ENCODE measurements around the gene TANGO2.

Gene TANGO2

DNA sequence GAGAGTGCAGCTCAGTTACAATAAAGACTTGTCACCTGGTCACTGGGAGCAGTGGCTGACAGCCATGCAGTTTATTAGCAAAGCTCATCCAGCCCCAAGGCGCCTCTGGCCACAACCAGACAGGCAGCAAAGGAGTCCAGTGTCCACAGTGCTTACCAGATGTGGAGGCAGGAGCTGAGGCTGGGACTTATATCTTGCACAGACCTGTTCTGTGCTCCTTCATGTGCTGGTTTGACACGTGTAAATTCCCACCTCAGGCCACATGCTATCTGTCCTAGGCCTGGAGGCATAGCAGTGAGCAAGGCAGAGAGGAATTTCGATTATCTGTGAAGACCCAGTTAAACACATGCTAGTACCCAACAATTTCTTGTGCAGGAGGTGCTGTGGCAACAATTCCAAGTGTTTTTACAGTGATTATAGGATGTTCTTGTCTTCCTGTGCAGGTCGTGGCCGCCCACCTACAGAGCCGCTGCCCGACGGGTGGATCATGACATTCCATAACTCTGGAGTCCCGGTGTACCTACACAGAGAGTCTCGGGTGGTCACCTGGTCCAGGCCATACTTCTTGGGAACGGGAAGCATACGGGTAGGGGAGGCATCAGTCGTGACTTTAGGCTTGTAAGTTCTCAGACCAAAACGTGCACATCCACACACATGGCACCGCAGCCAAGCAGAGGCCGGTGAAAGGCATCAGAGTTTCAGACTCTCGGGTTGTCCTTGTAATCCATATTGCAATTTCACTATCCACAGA lies 68.5 kb downstream of the TANGO2 start:
- no peaks in the 10 kb centered on the region for H3K27me3 ChIP-seq (ENCODE audit: insufficient read depth, low read length)
- H3K36me3 ChIP-seq (ENCODE audit: insufficient read depth, low read length) = peaks cover 91% of the 10 kb centered on the region
- no peak overlapping the region for H3K9ac ChIP-seq (ENCODE audit: low read depth, low read length)
- H3K27ac ChIP-seq (ENCODE audit: low read depth, low read length) = no peak overlapping the region
- H3K4me3 ChIP-seq (ENCODE audit: low read length) = no peak overlapping the region
- peaks cover 4% of the 10 kb centered on the region for H3K4me1 ChIP-seq (ENCODE audit: insufficient read depth, low read length)
- 95% methylated on average over 17 of the region's 17 CpGs for WGBS
- H3K9me3 ChIP-seq (ENCODE audit: insufficient read depth, low read depth, low read length) = no peaks in the 10 kb centered on the region

DNA sequence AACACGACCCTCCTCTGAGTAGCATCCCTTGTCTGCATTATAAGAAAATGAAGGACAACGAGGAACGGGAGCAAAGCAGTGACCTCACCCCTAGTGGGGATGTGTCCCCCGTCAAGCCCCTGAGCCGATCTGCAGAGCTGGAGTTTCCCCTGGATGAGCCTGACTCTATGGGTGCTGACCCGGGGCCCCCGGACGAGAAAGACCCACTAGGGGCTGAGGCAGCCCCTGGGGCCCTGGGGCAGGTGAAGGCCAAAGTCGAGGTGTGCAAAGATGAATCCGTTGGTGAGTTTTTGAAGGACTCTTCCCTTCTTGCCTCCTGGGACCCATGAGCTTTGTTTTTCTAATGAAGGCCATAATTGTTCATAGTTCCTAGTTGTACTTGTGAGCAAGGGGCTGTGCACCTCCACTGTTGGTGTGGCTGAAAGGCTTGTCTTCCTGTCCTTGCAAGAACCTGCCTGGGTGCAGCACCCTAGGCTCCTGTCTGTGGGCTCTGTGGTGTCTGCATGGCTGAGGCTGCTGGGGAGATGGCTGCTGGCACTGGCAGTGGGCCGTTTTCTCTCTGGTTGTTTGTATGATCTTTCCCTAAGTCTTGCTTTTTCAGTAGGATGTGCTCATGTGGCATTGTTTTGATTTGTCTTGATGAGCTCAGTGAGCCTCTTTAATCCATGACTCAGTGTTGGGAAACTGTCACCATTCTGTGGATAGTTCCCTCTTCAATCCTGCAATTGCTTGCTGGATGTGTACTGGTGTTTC lies 69.2 kb downstream of the TANGO2 start:
- WGBS = 94% methylated on average over 11 of the region's 11 CpGs
- Histone ChIP-seq H3K4me3 (ENCODE audit: low read length) (no peak overlapping the region), H3K9ac (ENCODE audit: low read depth, low read length) (no peak overlapping the region), H3K36me3 (ENCODE audit: insufficient read depth, low read length) (peaks cover 99% of the 10 kb centered on the region), H3K27me3 (ENCODE audit: insufficient read depth, low read length) (no peaks in the 10 kb centered on the region), H3K9me3 (ENCODE audit: insufficient read depth, low read depth, low read length) (no peaks in the 10 kb centered on the region), H3K27ac (ENCODE audit: low read depth, low read length) (no peak overlapping the region), H3K4me1 (ENCODE audit: insufficient read depth, low read length) (peaks cover 2% of the 10 kb centered on the region)

DNA sequence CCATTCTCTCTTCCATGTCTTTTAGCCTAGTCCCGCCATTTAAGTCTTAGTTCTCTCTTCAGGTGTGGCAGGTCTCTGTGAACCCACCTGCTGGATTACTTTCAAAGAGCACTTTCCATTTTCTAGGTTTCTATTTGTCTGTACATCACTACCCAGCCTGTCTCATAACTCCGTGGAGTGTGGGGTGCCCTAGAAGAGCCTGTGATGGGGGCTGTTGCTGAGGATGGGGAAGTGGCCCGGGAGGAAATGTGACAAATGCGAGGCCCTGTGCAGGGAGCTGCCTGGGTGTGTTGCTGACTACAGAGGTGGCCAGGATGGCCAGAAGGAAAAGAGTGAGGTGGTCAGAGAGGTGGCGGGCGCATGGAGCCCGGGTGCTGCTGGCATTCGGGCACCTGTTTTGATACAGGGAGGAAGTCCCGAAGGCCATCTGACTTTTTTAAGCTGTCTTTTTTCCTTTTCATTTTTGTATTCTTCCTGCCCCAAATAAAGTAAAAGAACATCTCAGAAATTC lies 69.9 kb downstream of the TANGO2 start:
- peaks cover 100% of the 10 kb centered on the region for H3K36me3 ChIP-seq (ENCODE audit: insufficient read depth, low read length)
- no peak overlapping the region for H3K27ac ChIP-seq (ENCODE audit: low read depth, low read length)
- no peak overlapping the region for H3K9ac ChIP-seq (ENCODE audit: low read depth, low read length)
- H3K4me3 ChIP-seq (ENCODE audit: low read length) = no peak overlapping the region
- no peaks in the 10 kb centered on the region for H3K4me1 ChIP-seq (ENCODE audit: insufficient read depth, low read length)
- no peaks in the 10 kb centered on the region for H3K27me3 ChIP-seq (ENCODE audit: insufficient read depth, low read length)
- 97% methylated on average over 9 of the region's 9 CpGs for whole genome bisulfite sequencing
- no peaks in the 10 kb centered on the region for H3K9me3 ChIP-seq (ENCODE audit: insufficient read depth, low read depth, low read length)

DNA sequence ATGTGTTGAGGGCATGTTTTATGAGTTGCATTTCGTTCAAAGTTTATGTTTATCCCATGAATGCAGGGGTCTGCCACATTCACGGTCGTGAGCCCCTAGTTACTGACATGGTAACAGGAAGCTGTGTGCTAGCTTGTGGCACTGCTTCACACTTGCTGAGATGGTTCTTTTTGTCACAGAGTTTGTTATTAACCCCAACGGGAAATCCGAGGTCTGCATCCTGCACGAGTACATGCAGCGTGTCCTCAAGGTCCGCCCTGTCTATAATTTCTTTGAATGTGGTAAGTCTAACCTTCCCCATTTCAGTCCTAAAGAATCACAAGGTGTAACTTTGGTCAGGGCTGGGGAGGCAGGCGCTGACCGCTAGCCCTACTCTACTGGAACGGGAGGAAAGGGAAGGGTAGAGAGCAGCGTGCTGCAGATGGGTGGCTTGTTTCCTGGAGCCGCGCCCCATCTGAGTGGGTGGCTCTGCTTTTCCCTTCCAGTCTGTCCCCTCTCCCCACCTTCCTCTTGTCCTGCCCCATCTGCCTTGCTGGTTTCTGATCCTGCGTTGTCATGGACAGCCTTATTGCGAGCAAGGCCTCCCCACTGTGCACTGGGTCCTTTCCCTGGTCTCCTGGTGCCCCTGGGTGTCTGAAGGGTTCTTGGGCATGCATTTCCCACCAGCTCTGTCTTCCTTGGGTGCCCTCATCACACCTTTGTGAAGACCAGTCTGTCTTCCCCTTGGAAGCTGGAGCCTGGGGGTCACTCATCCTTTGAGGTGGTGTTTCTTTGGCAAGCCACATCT lies 71.0 kb downstream of the TANGO2 start:
- 94% methylated on average over 16 of the region's 16 CpGs for WGBS
- H3K4me1 ChIP-seq (ENCODE audit: insufficient read depth, low read length) = no peaks in the 10 kb centered on the region
- no peak overlapping the region for H3K4me3 ChIP-seq (ENCODE audit: low read length)
- peaks cover 100% of the 10 kb centered on the region for H3K36me3 ChIP-seq (ENCODE audit: insufficient read depth, low read length)
- H3K9me3 ChIP-seq (ENCODE audit: insufficient read depth, low read depth, low read length) = no peaks in the 10 kb centered on the region
- H3K27me3 ChIP-seq (ENCODE audit: insufficient read depth, low read length) = no peaks in the 10 kb centered on the region
- no peak overlapping the region for H3K9ac ChIP-seq (ENCODE audit: low read depth, low read length)
- H3K27ac ChIP-seq (ENCODE audit: low read depth, low read length) = no peak overlapping the region

DNA sequence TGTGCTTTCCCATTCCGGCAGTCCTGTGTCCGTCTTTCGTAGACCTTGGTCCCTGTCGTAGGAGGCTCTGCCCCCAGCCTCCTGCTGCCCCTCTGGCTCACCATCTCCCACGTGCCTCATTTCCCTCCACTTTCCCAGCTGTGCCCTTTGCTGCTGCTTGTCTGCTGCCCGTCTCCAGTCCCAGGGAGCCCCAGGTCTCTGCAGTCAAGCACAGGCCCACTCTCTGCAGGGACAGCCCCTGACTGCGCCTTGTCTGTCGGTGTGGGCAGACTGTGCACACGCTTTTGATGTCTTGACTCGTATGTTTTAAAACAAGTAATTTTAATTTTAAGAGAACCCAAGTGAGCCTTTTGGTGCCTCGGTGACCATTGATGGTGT lies 71.6 kb downstream of the TANGO2 start:
- Histone ChIP-seq H3K27ac (ENCODE audit: low read depth, low read length) (no peak overlapping the region), H3K9me3 (ENCODE audit: insufficient read depth, low read depth, low read length) (no peaks in the 10 kb centered on the region), H3K36me3 (ENCODE audit: insufficient read depth, low read length) (peaks cover 100% of the 10 kb centered on the region), H3K27me3 (ENCODE audit: insufficient read depth, low read length) (no peaks in the 10 kb centered on the region), H3K9ac (ENCODE audit: low read depth, low read length) (no peak overlapping the region), H3K4me1 (ENCODE audit: insufficient read depth, low read length) (no peaks in the 10 kb centered on the region), H3K4me3 (ENCODE audit: low read length) (no peak overlapping the region)
- WGBS = 96% methylated on average over 11 of the region's 11 CpGs

DNA sequence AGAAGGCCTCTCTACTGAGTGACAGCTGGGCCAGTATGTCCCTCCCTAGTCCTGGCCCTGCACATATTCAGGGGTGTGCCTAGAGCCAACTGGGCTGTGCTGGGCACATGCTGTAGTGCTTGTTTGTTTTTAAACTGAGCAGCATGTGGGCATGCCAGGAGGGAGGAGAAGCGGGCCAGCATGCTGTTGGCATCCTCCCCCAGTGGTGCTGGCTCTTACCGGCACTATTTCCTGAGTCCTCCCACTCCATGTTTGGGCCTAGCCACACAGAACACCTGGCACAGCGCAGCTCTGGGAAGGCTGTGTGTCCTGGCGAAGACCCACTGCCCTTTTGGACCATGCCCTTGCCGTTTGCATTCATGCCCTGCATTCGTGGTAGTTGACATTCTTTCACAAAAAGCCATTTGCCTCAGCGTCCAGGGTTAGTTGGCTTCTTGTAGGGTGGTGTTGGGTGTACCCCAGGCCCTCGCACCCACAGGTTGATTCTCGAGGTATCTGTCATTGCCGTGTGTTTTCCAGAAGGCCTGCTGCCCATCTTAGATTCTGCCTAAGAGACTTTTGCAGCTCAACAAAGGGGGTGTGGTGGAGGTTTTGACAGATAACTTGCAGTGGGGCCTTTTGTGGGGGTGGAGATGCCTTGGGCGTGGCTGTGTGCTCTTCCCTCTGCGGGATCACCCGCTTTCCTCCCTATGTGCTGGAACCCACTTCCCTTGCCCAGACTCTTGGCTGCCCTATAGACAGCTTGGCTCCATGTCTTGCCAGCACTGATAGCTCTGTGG lies 72.7 kb downstream of the TANGO2 start:
- H3K27me3 ChIP-seq (ENCODE audit: insufficient read depth, low read length) = no peaks in the 10 kb centered on the region
- H3K27ac ChIP-seq (ENCODE audit: low read depth, low read length) = no peak overlapping the region
- no peak overlapping the region for H3K4me3 ChIP-seq (ENCODE audit: low read length)
- no peak overlapping the region for H3K9ac ChIP-seq (ENCODE audit: low read depth, low read length)
- H3K36me3 ChIP-seq (ENCODE audit: insufficient read depth, low read length) = peaks cover 98% of the 10 kb centered on the region
- no peaks in the 10 kb centered on the region for H3K4me1 ChIP-seq (ENCODE audit: insufficient read depth, low read length)
- no peaks in the 10 kb centered on the region for H3K9me3 ChIP-seq (ENCODE audit: insufficient read depth, low read depth, low read length)
- 96% methylated on average over 13 of the region's 13 CpGs for WGBS

DNA sequence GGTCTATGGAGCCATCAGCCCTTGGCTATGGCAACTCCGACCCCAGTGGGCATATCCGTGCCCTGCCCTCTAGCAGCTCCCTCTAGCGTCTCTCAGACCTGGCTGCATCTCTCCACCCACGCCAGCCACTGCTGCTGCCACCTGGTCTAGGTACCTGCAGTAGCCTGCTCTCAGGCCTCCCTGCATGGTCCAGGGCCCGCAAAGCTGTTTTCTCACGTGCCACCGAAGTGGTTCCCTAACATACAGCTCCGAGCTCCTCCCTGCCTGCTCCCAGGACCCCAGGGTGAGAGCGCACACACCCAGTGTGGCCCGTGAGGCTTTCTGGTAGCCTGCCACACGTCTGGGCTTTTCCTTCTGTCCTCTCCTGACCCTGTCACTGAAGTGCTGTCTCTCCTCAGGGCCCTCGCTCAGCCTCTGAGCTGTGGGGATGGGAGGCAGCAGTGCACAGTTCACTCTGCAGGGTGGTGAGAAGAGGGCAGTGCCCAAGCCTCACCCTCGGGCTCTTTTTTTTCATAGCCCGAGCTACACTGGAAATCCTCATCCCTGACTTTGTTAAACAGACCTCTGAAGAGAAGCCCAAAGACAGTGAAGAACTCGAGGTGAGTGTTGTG lies 73.4 kb downstream of the TANGO2 start:
- no peak overlapping the region for H3K9ac ChIP-seq (ENCODE audit: low read depth, low read length)
- 95% methylated on average over 15 of the region's 15 CpGs for WGBS
- no peak overlapping the region for H3K27ac ChIP-seq (ENCODE audit: low read depth, low read length)
- peaks cover 98% of the 10 kb centered on the region for H3K36me3 ChIP-seq (ENCODE audit: insufficient read depth, low read length)
- H3K27me3 ChIP-seq (ENCODE audit: insufficient read depth, low read length) = no peaks in the 10 kb centered on the region
- no peaks in the 10 kb centered on the region for H3K4me1 ChIP-seq (ENCODE audit: insufficient read depth, low read length)
- no peak overlapping the region for H3K4me3 ChIP-seq (ENCODE audit: low read length)
- H3K9me3 ChIP-seq (ENCODE audit: insufficient read depth, low read depth, low read length) = no peaks in the 10 kb centered on the region

DNA sequence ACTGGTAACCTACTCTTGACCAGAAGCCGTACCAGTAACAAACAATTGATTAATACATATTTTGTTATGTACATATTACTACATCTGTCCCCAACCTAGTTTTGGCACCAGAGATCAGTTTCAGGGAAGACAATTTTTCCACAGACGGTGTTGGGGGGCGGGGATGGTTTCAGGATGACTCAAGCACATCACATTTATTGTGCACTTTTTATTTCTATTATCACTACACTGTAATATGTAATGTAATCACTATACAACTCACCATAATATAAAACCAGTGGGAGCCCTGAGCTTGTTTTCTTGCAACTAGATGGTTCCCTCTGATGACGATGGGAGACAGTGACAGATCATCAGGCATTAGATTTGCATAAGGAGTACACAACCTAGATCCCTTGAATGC lies 74.6 kb downstream of the TANGO2 start:
- 97% methylated on average over 4 of the region's 4 CpGs for WGBS

DNA sequence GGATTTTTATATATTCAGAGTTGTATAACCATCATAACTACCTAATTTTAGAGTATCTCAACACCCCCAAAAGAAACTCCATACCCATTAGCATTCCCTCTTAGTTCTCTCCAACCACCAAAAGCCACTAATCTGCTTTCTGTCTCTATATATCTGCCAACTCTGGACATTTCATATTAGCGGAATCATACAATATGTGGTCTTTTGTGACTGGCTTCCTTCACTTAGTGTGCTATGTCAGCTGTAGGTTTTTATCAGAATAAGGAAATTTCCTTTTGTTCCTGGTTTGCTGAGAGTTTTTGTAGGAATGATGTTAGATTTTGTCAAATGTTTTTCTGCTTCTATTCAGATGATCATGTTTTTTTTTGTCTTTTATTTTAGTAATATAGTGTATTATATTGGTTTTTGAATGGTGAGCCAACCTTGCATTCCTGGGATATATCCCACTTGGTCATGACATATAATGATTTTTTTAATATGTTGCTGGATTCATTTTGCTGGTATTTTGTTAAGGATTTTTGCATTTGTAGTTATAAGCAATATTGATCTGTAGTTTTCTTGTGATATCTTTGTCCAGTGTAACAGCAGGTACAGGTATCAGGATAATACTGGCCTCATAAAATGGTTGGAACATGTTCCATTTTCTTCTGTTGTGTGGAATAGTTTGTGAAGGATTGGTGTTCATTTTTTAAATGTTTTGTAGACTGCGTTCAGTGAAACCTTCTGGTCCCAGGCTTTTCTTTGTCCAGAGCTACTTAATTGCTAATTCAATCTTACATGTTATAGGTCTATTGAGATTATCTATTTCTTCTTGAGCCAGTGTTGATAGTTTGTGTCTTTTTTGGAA lies 75.9 kb downstream of the TANGO2 start:
- Histone ChIP-seq H3K9me3 (ENCODE audit: insufficient read depth, low read depth, low read length) (no peaks in the 10 kb centered on the region), H3K4me1 (ENCODE audit: insufficient read depth, low read length) (0 out of 2 replicates have a peak, but pooled peaks cover 4% of the 10 kb centered on the region), H3K36me3 (ENCODE audit: insufficient read depth, low read length) (peaks cover 96% of the 10 kb centered on the region), H3K9ac (ENCODE audit: low read depth, low read length) (no peak overlapping the region), H3K4me3 (ENCODE audit: low read length) (no peak overlapping the region), H3K27ac (ENCODE audit: low read depth, low read length) (no peak overlapping the region), H3K27me3 (ENCODE audit: insufficient read depth, low read length) (no peaks in the 10 kb centered on the region)
- WGBS = 94% methylated on average over 2 of the region's 2 CpGs

More for the DNA sequence above, 74.6 kb downstream of the TANGO2 start:
- Histone ChIP-seq H3K9ac (ENCODE audit: low read depth, low read length) (no peak overlapping the region), H3K4me1 (ENCODE audit: insufficient read depth, low read length) (0 out of 2 replicates have a peak, but pooled peaks cover 4% of the 10 kb centered on the region), H3K27me3 (ENCODE audit: insufficient read depth, low read length) (no peaks in the 10 kb centered on the region), H3K36me3 (ENCODE audit: insufficient read depth, low read length) (peaks cover 97% of the 10 kb centered on the region), H3K9me3 (ENCODE audit: insufficient read depth, low read depth, low read length) (no peaks in the 10 kb centered on the region), H3K4me3 (ENCODE audit: low read length) (no peak overlapping the region), H3K27ac (ENCODE audit: low read depth, low read length) (no peak overlapping the region)
